GM19043 (cell line): ENCODE results near the gene HINT2.

Experiments used
- ATAC-seq: cut with Tn5 transposase; IDR thresholded peaks from one replicate; pipeline ENCODE4 v1.9.1; 2021; ENCODE audit warnings: low read depth; ENCODE audit not compliant: unreplicated experiment

Gene HINT2

DNA sequence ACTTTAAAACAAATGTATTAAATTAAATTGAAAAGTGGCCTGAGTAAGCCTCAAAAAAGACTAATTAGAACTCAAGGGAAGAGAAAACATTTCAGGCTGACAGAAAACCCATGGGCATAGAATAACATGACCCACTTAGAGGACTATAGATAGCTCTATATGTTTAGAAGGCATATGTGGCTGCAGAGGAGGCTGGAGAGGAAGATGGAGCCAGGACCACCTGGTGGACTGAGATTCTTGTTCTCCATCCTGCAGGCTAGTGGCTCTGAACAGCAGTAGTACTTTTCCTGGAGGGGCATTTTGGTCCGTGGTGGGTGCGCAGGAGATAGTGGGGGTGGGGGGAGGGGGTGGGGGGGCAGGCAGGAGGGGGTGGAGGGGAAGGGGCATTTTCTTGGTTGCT, 33.8 kb downstream of the HINT2 start:
- ATAC-seq, result no peak

- no peak for ATAC-seq
Measured at GRCh38 chr9:35778496-35778895, 36.3 kb downstream of the HINT2 start.

DNA sequence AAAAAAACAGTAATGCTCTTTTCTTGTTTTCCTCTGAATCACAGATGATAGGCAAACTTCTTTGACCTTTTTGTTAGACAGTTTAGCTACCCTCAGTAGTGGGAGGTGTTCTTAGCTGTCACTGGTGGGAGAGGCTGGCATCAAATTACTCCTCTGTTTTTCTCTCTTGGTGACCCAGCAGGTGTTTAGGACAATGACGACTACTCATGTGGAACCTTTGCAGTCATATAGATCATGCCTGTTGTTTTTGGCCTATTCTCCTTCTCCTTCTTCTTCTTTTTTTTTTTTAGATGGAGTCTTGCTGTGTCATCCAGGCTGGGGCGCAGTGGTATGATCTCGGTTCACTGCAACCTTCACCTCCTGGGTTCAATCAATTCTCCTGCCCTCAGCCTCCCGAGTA, 38.8 kb downstream of the HINT2 start:
- ATAC-seq, result no peak

GRCh38 chr9:35774907-35775635, 39.8 kb downstream of the HINT2 start:
- ATAC-seq, result no peak

DNA sequence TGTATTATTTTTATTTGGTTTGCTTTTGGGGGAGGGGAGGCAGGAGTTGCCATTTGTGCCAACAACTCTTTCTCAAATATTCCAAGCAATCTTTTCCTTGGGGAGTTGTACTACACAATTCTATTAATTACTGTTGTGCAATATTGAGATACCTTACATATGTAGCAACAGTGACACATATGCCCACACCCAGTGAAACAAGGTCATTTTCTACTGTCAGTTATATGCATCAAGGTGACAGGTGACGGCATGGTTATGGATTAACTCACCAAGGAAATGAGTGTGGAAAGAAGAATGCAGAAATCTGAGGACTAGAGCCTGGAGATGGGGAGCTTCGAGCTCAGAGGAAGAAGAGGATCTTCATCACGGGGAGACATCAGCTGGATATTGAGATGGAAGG, 42.9 kb downstream of the HINT2 start:
- ATAC-seq, result no peak

- no peak for ATAC-seq
Measured at GRCh38 chr9:35771534-35771933, 43.3 kb downstream of the HINT2 start.

GRCh38 chr9:35771075-35771433, 43.8 kb downstream of the HINT2 start:
- no peak for ATAC-seq

GRCh38 chr9:35769763-35770162, 45.1 kb downstream of the HINT2 start:
- ATAC-seq, result no peak

GRCh38 chr9:35767458-35767857, 47.4 kb downstream of the HINT2 start:
- no peak for ATAC-seq

DNA sequence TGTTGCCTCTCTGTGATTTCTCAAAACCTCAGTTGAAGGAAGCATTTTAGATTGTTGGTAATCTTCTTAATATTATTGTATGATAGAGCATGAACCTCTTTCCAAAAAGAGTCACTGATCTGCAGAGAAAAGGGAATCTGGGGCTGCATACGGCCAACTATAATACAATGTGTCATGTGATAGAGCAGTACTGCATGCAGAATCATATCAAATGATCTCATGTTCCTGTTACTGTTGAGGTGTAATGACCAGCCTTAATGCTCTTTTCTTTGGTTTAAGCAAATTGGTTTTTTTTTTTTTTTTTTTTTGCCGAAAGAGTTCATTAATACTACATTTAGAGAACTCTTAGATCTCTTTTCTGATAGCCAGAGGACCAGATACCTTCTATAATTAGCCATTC, 47.8 kb downstream of the HINT2 start:
- ATAC-seq, result no peak

DNA sequence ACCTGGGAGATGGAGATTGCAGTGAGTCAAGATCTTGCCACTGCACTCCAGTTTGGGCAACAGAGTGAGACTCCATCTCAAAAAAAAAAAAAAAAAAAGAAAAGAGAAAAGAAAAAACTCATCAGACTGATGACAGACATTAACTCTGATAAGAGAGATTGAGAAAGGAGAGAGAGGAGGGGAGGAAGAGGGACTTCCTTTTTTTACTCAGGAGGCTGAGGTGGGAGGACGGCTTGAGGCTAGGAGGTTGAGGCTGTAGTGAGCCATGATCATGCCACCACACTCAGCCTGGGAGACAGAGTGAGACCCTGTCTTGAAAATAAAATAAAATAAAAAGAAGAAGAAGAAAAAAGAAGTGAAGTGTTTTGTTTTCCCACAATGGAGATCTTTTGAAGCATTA, 51.0 kb downstream of the HINT2 start:
- no peak for ATAC-seq

DNA sequence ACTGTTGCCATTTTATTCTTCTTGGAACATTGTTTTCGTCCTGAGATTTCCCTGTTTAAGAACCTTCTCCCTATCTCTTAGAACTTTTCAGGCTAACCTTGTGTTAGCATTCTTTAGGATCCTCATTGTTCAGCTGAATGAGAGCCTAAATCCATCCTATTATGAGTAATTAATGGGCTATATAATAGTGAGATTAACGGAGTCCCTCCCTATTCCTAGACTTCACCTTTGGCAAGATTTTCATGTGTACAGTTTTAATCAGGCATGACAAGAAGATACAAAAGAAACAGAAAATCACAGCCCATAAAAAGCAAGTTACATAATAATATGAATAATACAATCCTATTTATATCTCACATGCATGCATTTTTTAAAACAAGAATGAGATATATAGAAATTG, 51.7 kb downstream of the HINT2 start:
- no peak for ATAC-seq
